HCT116 (cell line): ENCODE results near the gene UVRAG.

ENCODE experiments used
- CEBPB ChIP-seq: IDR thresholded peaks from 2 replicates; pipeline ENCODE4 v1.6.1; 2012; ENCODE audit warnings: low read depth
- CTCF ChIP-seq, 3 experiments: fragments of 200-600 bp in 1 of 3; sonication (generic) in 1 of 3; IDR thresholded peaks in 2 of 3; conservative IDR thresholded peaks in 1 of 3; 2 replicates each; pipeline ENCODE4 v1.5.1; 2012 to 2017; ENCODE audit warnings: low read depth in 2 of 3, low read length in 2 of 3, antibody characterized with exemption in 1 of 3, borderline replicate concordance in 1 of 3, control low read depth in 1 of 3, mild to moderate bottlenecking in 1 of 3, mixed read lengths in 1 of 3, mixed run types in 1 of 3, moderate library complexity in 1 of 3; ENCODE audit not compliant: insufficient read depth in 1 of 3
- EZH2 ChIP-seq: fragments of 200-600 bp; sonication (generic); IDR thresholded peaks from 2 replicates; pipeline ENCODE4 v1.6.1; 2017; ENCODE audit warnings: antibody characterized with exemption, mixed run types
- POLR2AphosphoS5 ChIP-seq: IDR thresholded peaks from 2 replicates; pipeline ENCODE4 v1.6.1; 2011; ENCODE audit warnings: mild to moderate bottlenecking, low read depth, low read length, moderate library complexity
- SIN3A ChIP-seq: IDR thresholded peaks from 2 replicates; pipeline ENCODE4 v1.6.1; 2012; ENCODE audit warnings: low read depth

GRCh38 chr11:75884321-75884720, 69.3 kb downstream of the UVRAG start:
- no peak for TF ChIP-seq EZH2
- TF ChIP-seq CTCF (IDR thresholded peaks at IDR 0.05 in 2 of 3, conservative IDR thresholded peaks at IDR 0.05 in 1 of 3; ENCODE audit: borderline replicate concordance in 1 of 3, insufficient read depth in 1 of 3, low read depth in 2 of 3, low read length in 2 of 3) = no peak
- no peak for TF ChIP-seq CEBPB
- no peak for TF ChIP-seq POLR2AphosphoS5
- TF ChIP-seq SIN3A = no peak
